ENCODE results near the gene SMIM12.

SMIM12 gene

GRCh38 chr1:34859446-34860200 lies at the start of gene SMIM12:
Gene SMIM12 (minus strand): TSS chr1:34859749. CDS start chr1:34855977, 3,772 bp downstream.
- peak; percentile 46 to 95 (median 89) for DNase-seq

- DNase-seq, result no peak
Observed at GRCh38 chr1:34908369-34908768, 48.8 kb upstream of the SMIM12 start.

GRCh38 chr1:34907487-34908090 lies 48.0 kb upstream of the SMIM12 start:
- no peak for DNase-seq

- DNase-seq, result no peak
Observed at GRCh38 chr1:34906756-34907155, 47.2 kb upstream of the SMIM12 start.

GRCh38 chr1:34906222-34906621 lies 46.7 kb upstream of the SMIM12 start:
- no peak for DNase-seq

GRCh38 chr1:34905098-34905459 lies 45.5 kb upstream of the SMIM12 start:
- DNase-seq, result no peak

GRCh38 chr1:34904236-34905097 lies 44.9 kb upstream of the SMIM12 start:
- no peak for DNase-seq

- DNase-seq, result no peak
Observed at GRCh38 chr1:34901919-34902318, 42.4 kb upstream of the SMIM12 start.

GRCh38 chr1:34900775-34901502 lies 41.4 kb upstream of the SMIM12 start:
- DNase-seq, result peak in 2 of 51 donors; percentile 29 to 45

- DNase-seq, result no peak
Observed at GRCh38 chr1:34899906-34900305, 40.4 kb upstream of the SMIM12 start.

- no peak for DNase-seq
Observed at GRCh38 chr1:34899471-34899870, 39.9 kb upstream of the SMIM12 start.

GRCh38 chr1:34898330-34898761 lies 38.8 kb upstream of the SMIM12 start:
- no peak for DNase-seq

- no peak for DNase-seq
Observed at GRCh38 chr1:34896612-34897011, 37.1 kb upstream of the SMIM12 start.

GRCh38 chr1:34889705-34890104 lies 30.2 kb upstream of the SMIM12 start:
- no peak for DNase-seq

- DNase-seq, result no peak
Observed at GRCh38 chr1:34887593-34887992, 28.0 kb upstream of the SMIM12 start.

- DNase-seq, result peak in 1 of 51 donors; percentile 13
Observed at GRCh38 chr1:34885405-34886247, 26.1 kb upstream of the SMIM12 start.

- DNase-seq, result no peak
Observed at GRCh38 chr1:34884961-34885360, 25.4 kb upstream of the SMIM12 start.

- DNase-seq, result no peak
Observed at GRCh38 chr1:34884536-34884935, 25.0 kb upstream of the SMIM12 start.

- DNase-seq, result no peak
Observed at GRCh38 chr1:34879230-34879629, 19.7 kb upstream of the SMIM12 start.

- no peak for DNase-seq
Observed at GRCh38 chr1:34876406-34876805, 16.9 kb upstream of the SMIM12 start.

All from hypothalamus (tissue), 51 donors.